ENCODE data around the gene ADRA2B. TPM values are rescaled to one million over a fixed set of nuclear protein-coding genes. Genes with fewer than 3 reads are reported as not detected.

ADRA2B gene
- total RNA-seq, 1 experiment from 2014 or later = 0.28 TPM

DNA sequence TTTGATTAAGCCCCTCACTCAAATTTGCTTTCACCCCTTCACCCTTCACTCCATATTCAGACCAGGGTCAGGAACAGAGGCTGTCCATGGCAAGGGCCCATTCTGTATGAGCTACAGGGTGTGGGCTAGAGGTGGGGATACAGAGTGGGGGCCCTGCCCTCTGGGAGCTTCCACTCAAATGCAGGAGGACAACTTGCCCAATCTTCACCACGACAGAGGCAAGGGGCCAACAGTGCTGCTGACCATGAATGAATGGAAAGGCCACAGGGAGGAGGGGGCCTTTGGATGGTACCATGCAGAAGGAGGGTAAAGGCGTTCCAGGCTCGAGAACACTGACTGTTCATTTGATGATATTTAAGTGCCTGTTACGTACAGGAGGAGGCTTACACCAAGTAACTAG, 22.8 kb downstream of the ADRA2B start:
- H3K27me3 ChIP-seq (ENCODE audit: control insufficient read depth, insufficient read depth, low read length) = no peaks in the 10 kb centered on the region
- in situ Hi-C loops (cut with HindIII; ENCODE audit: low pct_unique_long_range_greater_than_20kb, low sequenced_read_pairs) = no loop called here
- no peak overlapping the region for H3K27ac ChIP-seq (ENCODE audit: low read length)
- no peak overlapping the region for H3K4me3 ChIP-seq (ENCODE audit: low read depth in 2 of 2, low read length in 2 of 2)
- no peaks in the 10 kb centered on the region for H3K9me3 ChIP-seq (ENCODE audit: control insufficient read depth, insufficient read depth, low read depth, low read length)
- no TSS peak for BruUV-seq (replicated peaks)
- intact Hi-C loops (cut with micrococcal nuclease; ENCODE audit: unreplicated experiment) = no loop called here
- H3K4me1 ChIP-seq (ENCODE audit: control insufficient read depth, insufficient read depth, low read length) = no peaks in the 10 kb centered on the region
- no peak for DNase-seq (ENCODE audit: low read depth, low spot score)
- no peaks in the 10 kb centered on the region for H3K36me3 ChIP-seq (ENCODE audit: control insufficient read depth, insufficient read depth, low read length)
- no peak for ATAC-seq
- ChIA-PET POLR2A (no interaction called here), CTCF (interaction anchor here (0.5 kb wide), 1 partner anchor 542 kb away, joined by 6 read pairs; no protein-coding TSS in a partner anchor)
- TF ChIP-seq TCF7L2 (IDR thresholded peaks at IDR 0.05; ENCODE audit: low read depth, low read length) (no peak), REST (IDR thresholded peaks at IDR 0.05; ENCODE audit: insufficient read depth in 1 of 2, low read depth in 2 of 2, low read length in 1 of 2) (no peak), SIN3A (IDR thresholded peaks at IDR 0.05; ENCODE audit: borderline replicate concordance, insufficient read depth, low read depth, low read length) (no peak), POLR2AphosphoS5 (IDR thresholded peaks at IDR 0.05; ENCODE audit: low read depth, low read length) (no peak)
- TF ChIP-seq, protein P1, sequence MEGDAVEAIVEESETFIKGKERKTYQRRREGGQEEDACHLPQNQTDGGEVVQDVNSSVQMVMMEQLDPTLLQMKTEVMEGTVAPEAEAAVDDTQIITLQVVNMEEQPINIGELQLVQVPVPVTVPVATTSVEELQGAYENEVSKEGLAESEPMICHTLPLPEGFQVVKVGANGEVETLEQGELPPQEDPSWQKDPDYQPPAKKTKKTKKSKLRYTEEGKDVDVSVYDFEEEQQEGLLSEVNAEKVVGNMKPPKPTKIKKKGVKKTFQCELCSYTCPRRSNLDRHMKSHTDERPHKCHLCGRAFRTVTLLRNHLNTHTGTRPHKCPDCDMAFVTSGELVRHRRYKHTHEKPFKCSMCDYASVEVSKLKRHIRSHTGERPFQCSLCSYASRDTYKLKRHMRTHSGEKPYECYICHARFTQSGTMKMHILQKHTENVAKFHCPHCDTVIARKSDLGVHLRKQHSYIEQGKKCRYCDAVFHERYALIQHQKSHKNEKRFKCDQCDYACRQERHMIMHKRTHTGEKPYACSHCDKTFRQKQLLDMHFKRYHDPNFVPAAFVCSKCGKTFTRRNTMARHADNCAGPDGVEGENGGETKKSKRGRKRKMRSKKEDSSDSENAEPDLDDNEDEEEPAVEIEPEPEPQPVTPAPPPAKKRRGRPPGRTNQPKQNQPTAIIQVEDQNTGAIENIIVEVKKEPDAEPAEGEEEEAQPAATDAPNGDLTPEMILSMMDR (IDR thresholded peaks at IDR 0.05) = no peak

GRCh38 chr2:96092951-96093350, 23.4 kb downstream of the ADRA2B start:
- Histone ChIP-seq H3K27ac (ENCODE audit: low read length) (no peak overlapping the region), H3K4me3 (ENCODE audit: low read depth in 2 of 2, low read length in 2 of 2) (no peak overlapping the region), H3K4me1 (ENCODE audit: control insufficient read depth, insufficient read depth, low read length) (no peaks in the 10 kb centered on the region), H3K27me3 (ENCODE audit: control insufficient read depth, insufficient read depth, low read length) (no peaks in the 10 kb centered on the region), H3K36me3 (ENCODE audit: control insufficient read depth, insufficient read depth, low read length) (no peaks in the 10 kb centered on the region), H3K9me3 (ENCODE audit: control insufficient read depth, insufficient read depth, low read depth, low read length) (no peaks in the 10 kb centered on the region)
- BruUV-seq (replicated peaks) = no TSS peak
- intact Hi-C loops (cut with micrococcal nuclease; ENCODE audit: unreplicated experiment) = no loop called here
- in situ Hi-C loops (cut with HindIII; ENCODE audit: low pct_unique_long_range_greater_than_20kb, low sequenced_read_pairs) = no loop called here
- ChIA-PET POLR2A (no interaction called here), CTCF (interaction anchor here (0.5 to 0.7 kb wide), 2 partner anchors 82 to 543 kb away, joined by 3 to 6 read pairs; no protein-coding TSS in a partner anchor)
- DNase-seq (ENCODE audit: low read depth, low spot score) (no peak), ATAC-seq (no peak)
- TF ChIP-seq POLR2AphosphoS5 (IDR thresholded peaks at IDR 0.05; ENCODE audit: low read depth, low read length) (no peak), REST (IDR thresholded peaks at IDR 0.05; ENCODE audit: insufficient read depth in 1 of 2, low read depth in 2 of 2, low read length in 1 of 2) (no peak), TCF7L2 (IDR thresholded peaks at IDR 0.05; ENCODE audit: low read depth, low read length) (no peak), SIN3A (IDR thresholded peaks at IDR 0.05; ENCODE audit: borderline replicate concordance, insufficient read depth, low read depth, low read length) (no peak)
- TF ChIP-seq, protein P1 (IDR thresholded peaks at IDR 0.05) = no peak
